EH (cell line): ENCODE measurements around the gene MRPL21.

Experiments
- DNase-seq: peaks from one replicate; pipeline ENCODE4 v3.0.0-alpha.2; 2015; ENCODE audit warnings: low read depth

The MRPL21 gene

GRCh38 chr11:68903288-68904247 is at the start of gene MRPL21, which contains the start of gene IGHMBP2:
MRPL21 (minus strand) TSS chr11:68903832; CDS start chr11:68903810, 22 bp downstream.
IGHMBP2 (plus strand) TSS chr11:68903891; CDS start chr11:68903953, 62 bp downstream.
- DNase-seq, result peak; percentile 78

GRCh38 chr11:68950762-68951161 is 47.1 kb upstream of the MRPL21 start:
- DNase-seq, result no peak

GRCh38 chr11:68950270-68950669 is 46.6 kb upstream of the MRPL21 start:
- peak; percentile 28 for DNase-seq

GRCh38 chr11:68948935-68949334 is 45.3 kb upstream of the MRPL21 start:
- no peak for DNase-seq

GRCh38 chr11:68948496-68948895 is 44.9 kb upstream of the MRPL21 start:
- peak; percentile 55 for DNase-seq

GRCh38 chr11:68947151-68947550 is 43.5 kb upstream of the MRPL21 start:
- DNase-seq, result no peak

- DNase-seq, result peak; percentile 91
Measured at GRCh38 chr11:68946416-68947090, 42.9 kb upstream of the MRPL21 start.

- peak; percentile 57 for DNase-seq
Measured at GRCh38 chr11:68942751-68943271, 39.2 kb upstream of the MRPL21 start.

GRCh38 chr11:68942095-68942620 is 38.5 kb upstream of the MRPL21 start:
- DNase-seq, result peak; percentile 20

GRCh38 chr11:68941324-68942094 is 37.9 kb upstream of the MRPL21 start:
- DNase-seq, result no peak

- DNase-seq, result no peak
Measured at GRCh38 chr11:68940651-68941323, 37.2 kb upstream of the MRPL21 start.

GRCh38 chr11:68939583-68940555 is 36.2 kb upstream of the MRPL21 start:
- no peak for DNase-seq

- DNase-seq, result no peak
Measured at GRCh38 chr11:68938816-68939582, 35.4 kb upstream of the MRPL21 start.

- no peak for DNase-seq
Measured at GRCh38 chr11:68938088-68938487, 34.5 kb upstream of the MRPL21 start.

- DNase-seq, result no peak
Measured at GRCh38 chr11:68936676-68937620, 33.3 kb upstream of the MRPL21 start.

- DNase-seq, result no peak
Measured at GRCh38 chr11:68936358-68936636, 32.7 kb upstream of the MRPL21 start.

GRCh38 chr11:68935516-68936357 is 32.1 kb upstream of the MRPL21 start:
- no peak for DNase-seq
